Ascending aorta (tissue), 2 donors: ENCODE results near the gene MYO18A. TPM values are rescaled to one million over a fixed set of nuclear protein-coding genes. Genes with fewer than 3 reads are reported as not detected.
A peak's percentile ranks its signal among the peaks of the same experiment; 100 is the strongest.

Experiments used
- DNase-seq, 2 donors: peaks; one replicate each; pipeline ENCODE4 v3.0.0-alpha.2; 2019; ENCODE audit warnings: low spot score in 2 of 2
- H3K27ac ChIP-seq, 2 donors: fragments of 200-600 bp; sonication (generic); one replicate each; pipeline ENCODE4 v1.5.1; 2016 to 2017; ENCODE audit warnings: mild to moderate bottlenecking in 1 of 2
- H3K27me3 ChIP-seq: fragments of 200-600 bp; sonication (generic); one replicate; pipeline ENCODE4 v1.5.1; 2017
- H3K36me3 ChIP-seq, 2 donors: fragments of 200-600 bp; sonication (generic); one replicate each; pipeline ENCODE4 v1.5.1; 2016
- H3K4me1 ChIP-seq, 2 donors: fragments of 200-600 bp; sonication (generic); one replicate each; pipeline ENCODE4 v1.5.1; 2016 to 2017; ENCODE audit warnings: mild to moderate bottlenecking in 1 of 2
- H3K4me3 ChIP-seq, 2 donors: fragments of 200-600 bp; sonication (generic); one replicate each; pipeline ENCODE4 v1.5.1; 2016 to 2017; ENCODE audit warnings: mild to moderate bottlenecking in 1 of 2
- H3K9me3 ChIP-seq, 2 donors: fragments of 200-600 bp; sonication (generic); one replicate each; pipeline ENCODE4 v1.5.1; 2016
- intact Hi-C: fragments of 100-400 bp; cut with DNase I; formaldehyde crosslinking; loops from one replicate; pipeline ENCODE4 v1.15.1; 2023
- total RNA-seq: library from RNA; depleted of rRNA; stranded (reverse); fragments of >200 nt; gene quantifications from one replicate; pipeline ENCODE4 v1.1.0, GENCODE V29; 2016
- TF ChIP-seq, protein P1 (sequence below), 3 experiments: fragments of 200-600 bp in 2 of 3; fragments of 450-650 bp in 1 of 3; sonication (generic) in 2 of 3; IDR thresholded peaks; one replicate each; pipeline ENCODE4 v1.5.1; 2016 to 2019; ENCODE audit warnings: antibody characterized with exemption in 3 of 3, mild to moderate bottlenecking in 1 of 3, moderate library complexity in 1 of 3

The MYO18A gene
- total RNA-seq, 1 donor from 2014 or later = 185 TPM

DNA sequence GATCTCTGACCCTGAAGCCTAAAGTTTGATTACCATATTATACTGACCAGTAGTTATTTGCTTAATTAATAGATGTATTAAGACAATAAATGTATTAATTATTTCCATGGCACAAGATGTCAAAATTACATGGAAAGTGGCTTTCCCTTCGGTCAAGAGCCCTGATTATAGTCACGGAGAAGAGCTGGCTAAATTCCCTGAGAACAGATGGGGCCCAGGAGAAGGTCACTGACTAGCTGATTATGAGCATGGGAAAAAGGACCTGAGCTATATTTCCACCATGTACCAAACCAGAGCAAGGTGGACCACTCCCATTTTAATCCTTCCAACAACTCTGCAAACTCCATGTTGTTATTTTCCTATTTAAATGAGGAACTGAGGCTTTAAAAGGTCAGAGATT, 12.9 kb upstream of the MYO18A start:
- no peak overlapping the region for H3K27ac ChIP-seq
- no peaks in the 10 kb centered on the region for H3K9me3 ChIP-seq
- no peaks in the 10 kb centered on the region for H3K36me3 ChIP-seq
- TF ChIP-seq, protein P1, sequence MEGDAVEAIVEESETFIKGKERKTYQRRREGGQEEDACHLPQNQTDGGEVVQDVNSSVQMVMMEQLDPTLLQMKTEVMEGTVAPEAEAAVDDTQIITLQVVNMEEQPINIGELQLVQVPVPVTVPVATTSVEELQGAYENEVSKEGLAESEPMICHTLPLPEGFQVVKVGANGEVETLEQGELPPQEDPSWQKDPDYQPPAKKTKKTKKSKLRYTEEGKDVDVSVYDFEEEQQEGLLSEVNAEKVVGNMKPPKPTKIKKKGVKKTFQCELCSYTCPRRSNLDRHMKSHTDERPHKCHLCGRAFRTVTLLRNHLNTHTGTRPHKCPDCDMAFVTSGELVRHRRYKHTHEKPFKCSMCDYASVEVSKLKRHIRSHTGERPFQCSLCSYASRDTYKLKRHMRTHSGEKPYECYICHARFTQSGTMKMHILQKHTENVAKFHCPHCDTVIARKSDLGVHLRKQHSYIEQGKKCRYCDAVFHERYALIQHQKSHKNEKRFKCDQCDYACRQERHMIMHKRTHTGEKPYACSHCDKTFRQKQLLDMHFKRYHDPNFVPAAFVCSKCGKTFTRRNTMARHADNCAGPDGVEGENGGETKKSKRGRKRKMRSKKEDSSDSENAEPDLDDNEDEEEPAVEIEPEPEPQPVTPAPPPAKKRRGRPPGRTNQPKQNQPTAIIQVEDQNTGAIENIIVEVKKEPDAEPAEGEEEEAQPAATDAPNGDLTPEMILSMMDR (IDR thresholded peaks at IDR 0.05) = no peak
- no peak for DNase-seq
- H3K4me1 ChIP-seq = no peaks in the 10 kb centered on the region
- H3K27me3 ChIP-seq = no peaks in the 10 kb centered on the region
- intact Hi-C loops = no loop called here
- no peak overlapping the region for H3K4me3 ChIP-seq

GRCh38 chr17:29190592-29191207, 10.5 kb upstream of the MYO18A start:
- TF ChIP-seq, protein P1 (IDR thresholded peaks at IDR 0.05) = no peak
- no peaks in the 10 kb centered on the region for H3K36me3 ChIP-seq
- H3K27me3 ChIP-seq = no peaks in the 10 kb centered on the region
- DNase-seq = no peak
- H3K9me3 ChIP-seq = no peaks in the 10 kb centered on the region
- H3K27ac ChIP-seq = no peak overlapping the region
- no peaks in the 10 kb centered on the region for H3K4me1 ChIP-seq
- H3K4me3 ChIP-seq = no peak overlapping the region
- intact Hi-C loops = no loop called here

GRCh38 chr17:29190039-29190438, 9.8 kb upstream of the MYO18A start:
- TF ChIP-seq, protein P1 (IDR thresholded peaks at IDR 0.05) = no peak
- intact Hi-C loops = no loop called here
- Histone ChIP-seq H3K36me3 (no peaks in the 10 kb centered on the region), H3K27me3 (no peaks in the 10 kb centered on the region), H3K4me1 (no peaks in the 10 kb centered on the region), H3K4me3 (no peak overlapping the region), H3K27ac (no peak overlapping the region), H3K9me3 (no peaks in the 10 kb centered on the region)
- no peak for DNase-seq

GRCh38 chr17:29189355-29189754, 9.2 kb upstream of the MYO18A start:
- H3K27me3 ChIP-seq = no peaks in the 10 kb centered on the region
- TF ChIP-seq, protein P1 (IDR thresholded peaks at IDR 0.05) = no peak
- H3K27ac ChIP-seq = no peak overlapping the region
- H3K4me1 ChIP-seq = no peaks in the 10 kb centered on the region
- no peaks in the 10 kb centered on the region for H3K9me3 ChIP-seq
- no peak overlapping the region for H3K4me3 ChIP-seq
- H3K36me3 ChIP-seq = no peaks in the 10 kb centered on the region
- intact Hi-C loops = no loop called here
- no peak for DNase-seq

DNA sequence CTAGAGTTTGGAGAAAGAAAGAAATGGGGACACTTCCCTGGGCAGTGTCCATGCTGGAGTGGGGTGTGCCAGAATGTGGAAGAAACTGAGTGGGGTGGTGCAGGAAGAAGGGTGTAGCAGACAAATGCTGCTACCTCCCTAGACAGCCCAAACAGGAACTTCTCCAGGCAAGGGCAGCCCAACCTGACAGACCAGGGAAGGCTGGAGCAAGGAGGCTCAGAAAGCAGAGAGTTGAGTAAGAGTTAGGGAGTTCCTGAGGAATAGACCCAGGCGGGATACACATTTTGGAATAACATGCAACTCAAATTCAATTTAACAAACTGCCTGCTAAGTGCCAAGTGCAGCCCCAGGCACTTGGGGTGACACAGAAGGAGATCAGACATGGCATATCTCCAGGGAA, 1.0 kb upstream of the MYO18A start:
- TF ChIP-seq, protein P1 (IDR thresholded peaks at IDR 0.05) = no peak
- no peaks in the 10 kb centered on the region for H3K9me3 ChIP-seq
- no peak overlapping the region for H3K4me3 ChIP-seq
- peaks cover 12 to 29% of the 10 kb centered on the region in 2 donors for H3K4me1 ChIP-seq
- H3K36me3 ChIP-seq = no peaks in the 10 kb centered on the region
- peak overlapping the region; percentile 79 to 93 for H3K27ac ChIP-seq
- H3K27me3 ChIP-seq = no peaks in the 10 kb centered on the region
- DNase-seq = no peak
- intact Hi-C loops = no loop called here

GRCh38 chr17:29180788-29181160, 576 bp upstream of the MYO18A start:
- Histone ChIP-seq H3K9me3 (no peaks in the 10 kb centered on the region), H3K4me1 (peaks cover 12 to 30% of the 10 kb centered on the region in 2 donors), H3K27ac (peak overlapping the region; percentile 79 to 93), H3K4me3 (peak overlapping the region; percentile 57 to 82), H3K27me3 (no peaks in the 10 kb centered on the region), H3K36me3 (no peaks in the 10 kb centered on the region)
- intact Hi-C loops = loop anchor here (1.0 kb wide), 2 partner anchors 31 to 39 kb away; no protein-coding TSS in a partner anchor
- TF ChIP-seq, protein P1 (IDR thresholded peaks at IDR 0.05) = no peak
- no peak for DNase-seq
